HG03457 (cell line): Measurements from ENCODE around the gene POGLUT3.

ENCODE experiments used
- ATAC-seq: cut with Tn5 transposase; IDR thresholded peaks from one replicate; pipeline ENCODE4 v1.9.1; 2021; ENCODE audit warnings: moderate number of reproducible peaks; ENCODE audit not compliant: unreplicated experiment

The POGLUT3 gene

DNA sequence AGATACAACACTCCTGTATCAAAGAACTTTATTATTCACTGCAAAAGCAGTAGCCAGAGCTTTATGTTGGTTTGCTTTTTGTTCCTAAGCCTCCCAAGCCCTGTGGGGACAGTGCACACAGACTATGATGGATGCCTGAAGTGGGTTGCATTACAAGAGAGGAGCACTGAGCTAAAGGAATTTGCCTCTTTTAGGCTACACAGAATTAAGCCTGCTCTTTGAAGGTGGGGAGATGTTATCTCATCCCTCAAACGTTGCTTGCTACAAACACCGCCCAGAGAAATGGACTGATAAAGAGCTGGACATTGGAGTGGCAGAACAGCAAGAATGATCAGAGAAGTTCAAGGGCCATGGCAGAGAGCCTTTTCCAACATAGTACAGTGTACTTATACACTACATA lies 2.5 kb upstream of the POGLUT3 start:
- ATAC-seq, result no peak

DNA sequence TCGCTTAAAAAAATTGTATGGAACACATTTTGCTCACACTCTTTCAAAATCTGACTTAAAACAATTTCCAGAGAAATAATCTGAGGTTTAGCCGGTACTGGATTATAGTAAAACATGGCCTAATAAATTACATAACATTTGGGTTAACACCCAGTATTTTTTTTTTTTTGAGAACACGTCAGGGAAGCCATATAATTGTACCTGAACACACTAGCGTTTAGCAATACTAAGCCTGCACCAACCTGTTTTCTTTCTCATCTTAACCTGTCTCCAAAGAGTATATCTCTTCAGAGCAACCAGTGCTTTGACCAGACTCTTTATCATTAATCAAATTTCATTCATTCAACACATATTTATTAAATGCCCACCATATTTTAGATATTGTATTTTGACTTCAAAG lies 2.0 kb upstream of the POGLUT3 start:
- ATAC-seq, result no peak

DNA sequence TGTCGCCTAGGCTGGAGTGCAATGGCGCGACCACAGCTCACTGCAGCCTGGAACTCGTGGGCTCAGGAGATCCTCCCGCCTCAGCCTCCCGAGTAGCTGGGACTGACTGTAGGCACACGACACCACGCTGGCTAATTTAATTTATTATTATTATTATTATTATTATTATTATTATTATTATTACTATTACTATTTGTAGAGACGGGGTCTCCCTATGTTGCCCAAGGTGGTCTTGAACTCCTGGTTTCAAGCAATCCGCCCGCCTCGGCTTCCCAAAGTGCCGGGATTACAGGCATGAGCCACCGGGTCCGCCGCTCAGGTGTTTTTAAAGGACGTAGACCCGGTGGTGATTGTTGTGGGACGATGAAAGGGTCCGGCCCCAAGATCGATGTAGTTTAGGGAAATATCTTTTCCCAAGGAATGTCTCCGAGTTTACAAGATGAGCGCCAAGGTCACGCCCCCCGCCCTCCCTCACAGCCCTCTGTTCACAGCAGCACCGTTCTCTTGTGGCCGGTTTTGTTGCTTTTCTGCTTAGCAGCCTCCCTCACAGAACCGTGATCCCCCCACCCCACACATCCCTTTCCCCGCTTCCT lies 728 bp upstream of the POGLUT3 start:
- ATAC-seq, result no peak

DNA sequence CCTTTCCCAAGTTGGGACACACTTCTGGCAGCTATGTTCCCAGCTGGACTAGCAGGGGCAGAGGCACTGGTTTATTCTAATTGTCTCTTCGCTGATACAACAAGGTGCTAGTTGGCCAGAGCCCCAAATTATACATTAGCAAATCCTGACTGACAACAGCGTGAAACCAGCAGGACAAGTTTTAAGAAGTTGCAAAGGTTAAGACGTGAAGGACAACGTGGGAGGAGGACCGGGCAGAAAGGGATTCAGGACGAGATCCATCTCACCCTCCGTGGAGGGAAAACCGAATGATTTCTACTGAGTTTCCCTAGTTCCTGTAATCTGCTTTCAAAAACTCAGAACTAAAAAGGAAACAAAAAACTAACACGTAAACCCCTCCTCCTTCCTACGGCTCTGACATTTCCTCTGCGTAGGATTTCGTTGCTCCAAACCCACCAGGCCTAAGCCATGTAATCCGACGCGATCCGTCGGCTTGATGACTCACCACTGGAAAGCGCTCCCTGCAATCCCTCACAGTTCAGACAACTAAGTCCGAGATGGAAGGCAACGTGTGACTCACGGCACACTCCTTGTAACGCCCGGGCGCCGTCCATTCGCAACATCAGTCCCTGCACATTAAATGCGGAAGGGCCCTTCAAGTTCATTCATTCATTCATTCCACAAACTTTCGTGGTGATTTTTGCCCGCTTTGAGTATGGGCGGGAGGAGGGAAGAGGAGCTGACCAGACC lies 703 bp downstream of the POGLUT3 start:
- ATAC-seq, result peak; percentile 34

DNA sequence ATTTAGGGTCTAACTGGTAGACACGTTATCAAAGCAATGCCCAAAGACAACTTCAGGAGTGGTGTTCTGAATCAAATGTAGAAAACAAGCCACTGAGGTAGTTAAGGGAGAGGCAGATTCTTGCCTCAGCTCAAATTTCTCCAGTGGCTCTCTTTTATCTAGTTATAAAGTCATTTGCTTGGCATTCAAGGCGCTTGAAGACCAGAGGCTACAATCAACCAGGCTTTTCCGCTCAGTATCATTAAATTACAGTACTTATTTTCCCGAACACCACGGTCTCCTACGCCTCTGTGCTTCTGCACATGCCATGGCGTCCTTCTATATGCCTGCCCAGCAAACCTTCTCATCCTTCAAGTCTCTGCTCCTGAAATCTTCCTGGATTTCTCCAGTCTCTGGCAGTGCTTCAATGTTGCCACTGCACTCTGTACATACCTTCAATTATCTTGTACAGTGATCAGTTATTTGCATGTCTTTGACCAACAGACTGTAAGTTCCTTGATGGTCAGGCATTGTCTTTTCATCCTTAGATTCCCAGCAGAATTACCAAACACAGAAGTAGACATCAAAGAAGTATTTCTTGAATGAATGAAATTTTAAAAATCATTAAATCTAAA lies 1.4 kb downstream of the POGLUT3 start:
- no peak for ATAC-seq

DNA sequence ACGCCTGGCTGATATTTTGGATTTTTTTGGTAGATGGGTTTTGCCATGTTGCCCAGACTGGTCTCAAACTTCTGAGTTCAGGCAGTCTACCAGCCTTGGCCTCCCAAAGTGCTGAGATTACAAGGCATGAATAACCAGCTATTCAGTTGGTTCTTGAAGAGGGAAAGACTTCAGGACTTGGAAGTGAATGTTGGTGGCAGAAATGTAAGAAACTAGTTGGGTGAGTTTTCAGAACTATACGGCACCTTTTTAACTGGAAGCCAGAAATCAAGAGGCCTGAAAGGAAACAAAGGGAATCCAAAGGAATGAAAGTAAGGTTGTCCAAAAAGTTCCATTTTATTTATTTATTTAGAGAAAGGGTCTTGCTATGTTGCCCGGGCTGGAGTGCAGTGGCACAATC lies 2.9 kb downstream of the POGLUT3 start:
- ATAC-seq, result no peak

DNA sequence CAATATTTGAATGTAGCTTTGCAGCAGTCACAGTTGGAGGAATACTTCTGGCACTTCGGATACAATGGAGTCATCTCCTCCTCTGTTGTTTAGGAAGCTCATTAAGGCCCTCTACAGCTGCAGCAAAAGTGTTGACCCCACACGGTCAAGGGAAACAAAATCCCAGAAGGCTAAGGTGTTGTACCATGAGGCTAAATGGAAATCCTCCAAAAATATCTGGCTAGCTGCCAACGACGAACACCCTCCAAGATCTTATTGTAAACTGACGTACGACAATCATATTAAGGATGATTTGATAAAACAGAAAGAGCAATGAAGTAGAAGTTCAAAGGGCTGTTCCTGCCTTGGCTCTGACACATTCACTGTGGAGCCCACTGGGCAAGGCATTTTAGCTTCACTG lies 4.0 kb downstream of the POGLUT3 start:
- ATAC-seq, result no peak

DNA sequence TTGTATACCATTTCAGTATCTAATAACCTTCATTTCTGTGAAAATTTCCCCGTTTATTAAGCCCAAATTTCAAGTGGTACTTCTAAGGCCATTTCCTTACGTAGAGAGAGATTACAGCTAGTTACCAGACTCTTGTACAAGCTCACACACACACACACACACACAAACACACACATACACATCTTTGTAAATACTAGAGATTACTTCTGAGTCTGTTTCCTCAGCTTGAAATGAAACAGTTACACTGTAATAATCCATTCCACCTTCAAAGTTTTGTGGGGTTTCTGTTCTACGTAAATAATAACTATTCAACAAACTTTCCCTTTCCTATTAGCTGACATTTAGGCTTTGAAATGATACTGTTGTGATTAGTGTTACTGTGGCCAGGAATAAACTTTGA lies 6.2 kb downstream of the POGLUT3 start:
- no peak for ATAC-seq

DNA sequence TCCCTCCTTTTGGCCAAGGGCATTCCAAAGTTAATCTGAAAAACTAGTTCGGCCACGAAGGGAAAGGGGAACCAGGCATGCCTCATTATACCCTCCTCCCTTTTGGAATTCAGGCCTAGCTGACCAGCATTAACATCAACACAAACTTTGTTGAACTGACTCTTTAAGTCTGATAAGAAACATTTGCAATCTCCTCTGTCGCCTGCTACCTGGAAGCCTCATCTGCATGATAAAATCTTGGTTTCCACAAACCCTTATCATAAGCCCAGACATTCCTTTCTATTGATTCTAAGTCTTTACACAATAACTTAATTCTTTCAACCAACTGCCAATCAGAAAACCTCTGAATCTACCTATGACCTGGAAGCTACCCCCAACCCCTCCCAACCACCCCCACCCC lies 11.4 kb downstream of the POGLUT3 start:
- no peak for ATAC-seq

DNA sequence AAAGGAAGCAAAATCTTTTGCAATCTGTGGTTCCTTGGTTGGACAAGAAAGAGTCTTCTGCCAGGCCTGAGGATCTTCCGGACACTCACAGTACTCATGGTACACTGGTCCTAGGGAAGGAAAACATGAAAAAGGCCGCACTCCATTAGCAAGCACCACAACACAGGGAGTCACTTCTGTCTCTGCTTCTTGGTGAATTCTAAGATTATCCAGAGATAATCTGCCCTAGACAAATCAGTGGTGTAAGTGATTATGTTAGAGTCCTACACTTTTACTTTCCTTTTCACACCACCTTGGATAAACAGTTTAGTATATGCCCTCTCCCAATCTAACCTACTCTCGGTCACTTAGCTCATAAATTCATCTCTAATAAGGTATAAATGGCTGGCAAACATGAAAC lies 11.9 kb downstream of the POGLUT3 start:
- no peak for ATAC-seq

DNA sequence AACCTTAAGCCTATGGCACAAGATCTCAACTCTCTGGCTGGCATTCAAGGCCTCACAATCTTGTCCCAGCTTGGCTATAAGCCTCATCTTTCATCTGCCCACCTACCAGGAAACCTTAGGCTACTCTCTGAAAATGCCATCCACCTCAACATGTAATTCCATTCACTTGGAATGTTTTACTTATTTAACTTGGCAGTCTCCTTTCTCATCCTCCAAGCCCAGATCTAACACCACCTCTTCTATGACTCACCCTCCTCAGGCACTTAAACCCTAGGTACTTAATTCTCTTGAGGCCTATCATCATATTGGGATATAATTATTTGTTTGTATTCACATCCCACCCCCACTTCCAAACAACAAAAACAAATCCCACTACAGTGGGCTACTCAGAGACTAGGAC lies 15.0 kb downstream of the POGLUT3 start:
- no peak for ATAC-seq

DNA sequence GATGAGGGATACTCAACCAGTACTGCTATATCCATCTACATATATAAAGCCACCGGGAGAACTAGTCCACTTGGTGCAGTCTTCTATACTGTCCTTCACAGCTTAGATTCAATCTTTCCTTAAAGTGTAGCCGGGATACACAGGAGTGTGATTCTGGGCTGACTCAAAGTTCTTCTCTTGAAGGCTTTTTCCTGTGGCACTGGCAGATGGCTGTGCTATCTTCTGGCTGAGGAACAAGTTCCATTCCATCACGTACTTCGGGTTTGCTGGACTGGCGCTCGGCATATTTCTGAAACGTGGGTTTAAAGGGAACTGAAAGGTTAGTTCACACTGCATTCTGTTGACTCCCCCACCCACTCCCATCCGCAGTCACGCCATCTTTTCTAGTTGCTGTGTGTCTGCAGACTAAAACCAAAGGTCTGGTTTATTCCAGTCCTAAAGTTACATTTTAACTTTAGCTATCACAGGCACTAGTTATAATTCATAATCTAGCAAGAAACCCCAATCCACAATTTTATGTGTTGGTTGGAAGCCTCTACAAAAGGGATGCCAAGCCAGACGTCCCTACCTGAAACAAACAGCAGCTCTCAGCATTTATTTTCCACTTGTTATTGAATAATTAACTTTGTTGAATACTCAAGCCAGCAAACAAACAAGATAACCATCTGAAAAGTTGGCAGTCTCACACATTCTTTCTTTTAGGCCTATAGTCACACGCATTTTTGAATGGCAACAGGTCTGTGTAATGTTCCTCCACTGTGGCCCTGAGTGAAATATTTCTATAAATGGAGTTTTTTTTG lies 23.3 kb downstream of the POGLUT3 start:
- no peak for ATAC-seq

DNA sequence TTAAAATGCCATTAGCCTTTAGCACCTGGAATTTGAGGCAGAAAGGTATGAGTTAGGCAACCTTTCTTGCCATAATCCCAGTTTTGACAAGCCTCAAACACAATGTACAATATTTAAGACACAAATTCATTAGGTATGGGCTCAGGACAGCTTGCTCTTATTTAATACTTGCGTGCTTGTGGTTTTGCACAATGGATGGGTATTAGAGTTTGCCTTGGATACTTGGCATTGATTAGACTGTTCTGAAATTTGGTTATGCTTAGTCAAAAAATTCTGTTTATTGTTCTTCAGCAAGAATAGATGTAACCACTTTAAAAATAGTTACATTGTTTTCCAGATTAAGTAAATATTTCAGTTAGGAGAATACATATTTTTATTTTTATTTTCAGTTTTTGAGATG lies 25.5 kb downstream of the POGLUT3 start:
- ATAC-seq, result no peak

DNA sequence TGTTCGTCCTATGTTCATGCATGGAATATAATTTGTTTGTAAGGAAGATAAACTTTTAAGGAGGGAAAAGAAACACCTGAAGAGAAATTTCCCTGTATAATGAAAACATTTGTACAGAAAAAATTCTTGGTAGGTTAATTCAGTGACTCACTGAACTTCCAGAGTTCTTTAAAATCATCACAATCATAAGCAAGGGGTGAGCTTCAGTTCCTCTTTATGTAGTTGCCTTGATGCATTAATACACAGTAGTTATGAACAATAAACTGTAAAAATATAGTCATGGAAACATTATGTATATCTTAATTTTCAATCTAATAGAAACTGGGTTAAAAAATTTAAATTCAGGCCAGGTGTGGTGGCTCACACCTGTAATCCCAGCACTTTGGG lies 29.7 kb downstream of the POGLUT3 start:
- ATAC-seq, result no peak

DNA sequence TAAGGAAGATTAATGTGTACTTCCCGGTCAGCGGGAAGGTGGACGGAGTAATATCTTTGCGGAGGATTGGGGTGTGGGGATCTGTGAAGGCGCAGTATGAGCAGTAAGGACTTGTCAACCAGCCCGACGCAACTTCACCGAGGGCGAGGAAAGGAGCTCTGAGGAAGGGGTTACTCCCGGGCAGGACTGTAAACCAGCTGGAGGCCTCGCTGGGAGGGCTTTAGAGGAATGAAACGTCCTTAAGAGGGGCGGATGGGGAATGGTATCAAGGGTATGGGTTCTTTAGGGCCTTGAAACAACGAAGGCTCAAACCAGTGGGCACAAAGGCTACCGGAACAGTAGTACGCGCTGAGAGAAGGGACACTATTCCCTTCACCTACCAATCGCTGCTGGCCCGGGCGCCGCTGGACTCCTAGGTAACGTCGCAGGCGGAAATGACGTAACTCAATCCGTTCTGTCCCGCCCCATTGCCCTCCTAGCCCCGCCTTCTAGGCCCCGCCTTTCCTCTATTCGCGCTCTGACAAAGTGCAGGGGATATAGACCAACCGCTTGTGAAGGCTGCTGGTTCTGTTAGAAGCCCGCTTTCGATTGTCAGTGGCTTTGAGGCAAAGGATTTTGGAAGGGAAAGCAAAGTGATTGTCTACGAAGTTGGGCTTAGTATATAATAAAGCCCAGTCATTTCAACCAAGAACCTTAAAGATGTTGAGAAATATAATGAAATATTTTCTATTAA lies 30.9 kb downstream of the POGLUT3 start, which contains the start of gene C11orf65:
Gene C11orf65, minus strand, starts transcription at position 439 of the 733 bp plus-strand sequence. CDS start 5,970 bp downstream, outside the sequence.
- ATAC-seq, result peak; percentile 98

DNA sequence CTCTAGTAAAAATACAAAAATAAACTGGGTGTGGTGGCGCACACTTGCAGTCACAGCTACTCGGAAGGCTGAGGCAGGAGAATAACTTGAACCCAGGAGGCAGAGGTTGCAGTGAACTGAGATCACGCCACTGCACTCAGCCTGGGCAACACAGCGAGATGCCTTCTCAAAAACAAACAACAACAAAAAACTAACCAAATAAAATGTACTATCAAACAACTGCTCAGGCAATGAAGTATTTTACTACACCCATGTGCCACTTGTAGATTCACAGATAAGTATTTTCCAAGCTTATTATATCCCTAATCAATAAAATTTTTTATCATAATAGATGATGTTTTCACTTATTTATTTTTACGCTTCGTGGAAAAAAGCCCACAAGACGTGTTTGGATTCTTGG lies 31.8 kb downstream of the POGLUT3 start:
- no peak for ATAC-seq

DNA sequence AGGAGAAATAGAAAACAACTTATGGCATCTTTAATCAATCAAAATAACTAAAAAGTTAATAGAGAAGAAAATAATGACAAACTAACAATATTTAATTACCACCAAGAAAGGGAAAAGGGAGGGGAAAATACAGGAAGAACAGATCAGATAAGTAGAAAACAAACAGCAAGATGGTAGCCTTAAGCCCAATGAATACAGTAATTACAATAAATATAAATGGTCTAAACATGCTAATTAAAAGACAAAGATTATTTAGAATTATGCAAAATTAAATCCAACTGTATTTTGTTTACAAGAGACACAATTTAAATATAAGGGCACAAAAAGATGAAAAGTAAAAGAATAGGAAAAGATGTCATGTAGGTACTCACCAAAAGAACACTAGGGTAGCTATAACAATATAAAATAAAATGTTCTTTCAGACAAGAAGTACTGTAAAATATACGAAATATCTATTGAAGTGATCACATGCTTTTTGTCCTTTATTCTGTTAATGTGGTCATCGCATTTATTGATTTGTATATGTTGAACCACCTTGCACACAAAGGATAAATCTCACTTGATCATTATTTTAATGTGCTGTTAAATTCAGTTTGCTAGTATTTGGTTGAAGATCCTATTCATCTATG lies 44.9 kb downstream of the POGLUT3 start:
- ATAC-seq, result no peak
